GM12878 (cell line): ENCODE results near the gene GPR108. TPM values are rescaled to one million over a fixed set of nuclear protein-coding genes. Genes with fewer than 3 reads are reported as not detected.

Experiments
- ATF7 ChIP-seq: fragments of 450-650 bp; IDR thresholded peaks from 2 replicates; pipeline ENCODE4 v1.6.1; 2016; ENCODE audit warnings: low read depth, mild to moderate bottlenecking
- BHLHE40 ChIP-seq, 2 experiments: fragments of 450-650 bp in 1 of 2; IDR thresholded peaks; 2 replicates each; pipeline ENCODE4 v1.6.1; 2011 to 2017; ENCODE audit warnings: low read depth in 2 of 2, borderline replicate concordance in 1 of 2, improper control_type of control experiment in 1 of 2, low read length in 1 of 2, mild to moderate bottlenecking in 1 of 2
- CBFB ChIP-seq: IDR thresholded peaks from 2 replicates; pipeline ENCODE4 v1.6.1; 2016; ENCODE audit warnings: antibody characterized with exemption, low read depth
- EGR1 ChIP-seq, 2 experiments: IDR thresholded peaks; 1 replicate in 1 of 2; 2 replicates in 1 of 2; pipeline ENCODE4 v1.6.1; 2011 to 2012; ENCODE audit warnings: low read depth in 2 of 2, low read length in 2 of 2, borderline replicate concordance in 1 of 2, mild to moderate bottlenecking in 1 of 2, moderate library complexity in 1 of 2
- GATAD2B ChIP-seq: fragments of 450-650 bp; conservative IDR thresholded peaks from 2 replicates; pipeline ENCODE4 v1.6.1; 2017; ENCODE audit warnings: low read depth, mild to moderate bottlenecking, moderate library complexity
- HDGF ChIP-seq: fragments of 450-650 bp; IDR thresholded peaks from 2 replicates; pipeline ENCODE4 v1.6.1; 2016; ENCODE audit warnings: antibody characterized with exemption
- IKZF1 ChIP-seq: fragments of 450-650 bp; conservative IDR thresholded peaks from 2 replicates; pipeline ENCODE4 v1.6.1; 2017; ENCODE audit warnings: antibody characterized with exemption, mild to moderate bottlenecking
- MEF2B ChIP-seq: fragments of 450-650 bp; IDR thresholded peaks from 2 replicates; pipeline ENCODE4 v1.6.1; 2018; ENCODE audit warnings: mild to moderate bottlenecking, moderate library complexity; ENCODE audit not compliant: partially characterized antibody, poor library complexity, severe bottlenecking
- MYC ChIP-seq: IDR thresholded peaks from 2 replicates; pipeline ENCODE4 v1.6.1; 2011; ENCODE audit warnings: mild to moderate bottlenecking, low read length, moderate library complexity, inconsistent platforms; ENCODE audit not compliant: insufficient read depth, insufficient replicate concordance, insufficient read length, severe bottlenecking
- NBN ChIP-seq: fragments of 450-650 bp; IDR thresholded peaks from 2 replicates; pipeline ENCODE4 v1.6.1; 2016
- NRF1 ChIP-seq: conservative IDR thresholded peaks from 2 replicates; pipeline ENCODE4 v1.6.1; 2011; ENCODE audit warnings: mild to moderate bottlenecking, low read depth, low read length, improper control_type of control experiment
- POLR2A ChIP-seq: IDR thresholded peaks from 2 replicates; pipeline ENCODE4 v1.6.1; 2011; ENCODE audit warnings: low read depth, mild to moderate bottlenecking, low read length
- RCOR1 ChIP-seq: conservative IDR thresholded peaks from 2 replicates; pipeline ENCODE4 v1.6.1; 2012; ENCODE audit warnings: low read depth, low read length, improper control_type of control experiment
- STAT1 ChIP-seq: fragments of 450-650 bp; conservative IDR thresholded peaks from 2 replicates; pipeline ENCODE4 v1.6.1; 2014; ENCODE audit warnings: antibody characterized with exemption, mild to moderate bottlenecking
- TBL1XR1 ChIP-seq: IDR thresholded peaks from 2 replicates; pipeline ENCODE4 v1.6.1; 2012; ENCODE audit warnings: low read depth, low read length, improper control_type of control experiment
- ZNF207 ChIP-seq: fragments of 450-650 bp; IDR thresholded peaks from 2 replicates; pipeline ENCODE4 v1.6.1; 2014; ENCODE audit warnings: antibody characterized with exemption, mild to moderate bottlenecking, borderline replicate concordance
- ZNF384 ChIP-seq: IDR thresholded peaks from 2 replicates; pipeline ENCODE4 v1.6.1; 2012; ENCODE audit warnings: low read depth, mild to moderate bottlenecking, low read length, improper control_type of control experiment, borderline replicate concordance
- polyA plus RNA-seq, 11 experiments: library from polyadenylated mRNA; depleted of rRNA in 4 of 11; unstranded in 6 of 11; stranded (reverse) in 5 of 11; fragments of >200 nt; fragmentation: Nextera tagmentation in 4 of 11; fragmentation: Illumina TruSeq in 1 of 11; extraction: Ambion mirVana in 4 of 11; extraction: Trizol in 1 of 11; gene quantifications; 1 replicate in 1 of 11; 2 replicates in 10 of 11; pipeline versions ENCODE4 v1.2.1 to v1.2.3, GENCODE V29; 2011 to 2016; ENCODE audit warnings: inconsistent platforms in 2 of 11, missing spikeins in 2 of 11, low read depth in 1 of 11
- total RNA-seq, 4 experiments: library from RNA; depleted of rRNA in 3 of 4; stranded (reverse); fragments of >200 nt in 3 of 4; fragmentation: Illumina TruSeq in 1 of 4; extraction: Trizol in 1 of 4; gene quantifications; 2 replicates each; pipeline versions ENCODE4 v1.2.1 to v1.2.3, GENCODE V29; 2013 to 2021
- TF ChIP-seq, protein P1 (sequence below): IDR thresholded peaks from 2 replicates; pipeline ENCODE4 v1.6.1; 2012; ENCODE audit warnings: improper control_type of control experiment, low read depth, low read length; ENCODE audit not compliant: insufficient replicate concordance
- TF ChIP-seq, protein P2 (sequence below): IDR thresholded peaks from 2 replicates; pipeline ENCODE4 v1.6.1; 2011; ENCODE audit warnings: borderline replicate concordance, low read depth, mild to moderate bottlenecking, moderate library complexity, low read length; ENCODE audit not compliant: insufficient read depth, poor library complexity, severe bottlenecking
- TF ChIP-seq, protein P3 (sequence below): fragments of 450-650 bp; IDR thresholded peaks from 2 replicates; pipeline ENCODE4 v1.6.1; 2017; ENCODE audit warnings: low read depth, mild to moderate bottlenecking, moderate library complexity

Gene GPR108
- total and polyA plus RNA-seq, 10 of the 15 experiments (the other 5 are each of a cell fraction or from before 2014, with no cell fraction given), result 4.4 to 87.2 (median 57.1) TPM

DNA sequence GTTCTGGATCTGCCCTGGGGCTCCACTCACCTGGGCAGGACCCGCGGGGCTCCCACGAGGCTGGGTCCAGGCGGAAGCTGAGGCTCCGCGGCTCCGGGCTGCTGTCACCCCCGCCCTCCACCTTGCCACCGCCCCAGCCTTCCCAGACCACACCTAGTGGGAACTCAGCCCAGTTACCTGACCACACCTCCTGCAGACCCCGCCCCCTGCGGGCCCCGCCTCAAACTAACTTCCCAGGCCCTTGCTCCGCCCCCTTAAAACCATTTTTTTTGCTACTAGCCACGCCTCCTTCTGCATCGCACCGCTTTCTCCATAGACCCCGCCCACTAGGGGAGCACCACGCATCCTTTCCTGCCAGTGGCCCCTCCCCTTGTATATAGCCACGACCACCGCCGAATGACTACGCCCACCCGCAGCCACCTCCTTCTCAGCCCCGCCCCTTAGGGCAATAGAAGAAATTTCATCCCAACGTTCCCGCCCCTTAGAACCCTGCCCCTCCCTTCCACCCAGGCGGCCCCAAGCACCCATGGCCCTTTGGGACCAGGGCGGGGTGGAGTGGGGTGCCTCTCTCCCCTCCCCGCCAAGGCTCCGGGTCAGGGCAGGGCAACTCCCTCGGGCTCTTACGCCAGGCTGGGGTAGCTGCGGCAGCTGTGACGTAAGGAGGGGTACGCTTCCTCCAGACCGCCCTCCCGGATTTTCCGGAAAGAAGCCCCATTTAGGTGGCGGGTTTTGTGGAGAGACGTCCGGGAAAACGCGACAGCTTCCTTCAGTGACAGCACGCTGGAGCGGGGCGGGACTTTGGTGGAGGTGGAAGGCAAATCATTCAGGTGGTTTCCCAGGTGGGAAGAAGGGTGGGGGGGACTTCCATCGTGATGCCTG lies 30.2 kb upstream of the GPR108 start, which contains the start of gene SH2D3A (continued):
- peak; percentile 100 for TF ChIP-seq HDGF
- TF ChIP-seq, protein P1, sequence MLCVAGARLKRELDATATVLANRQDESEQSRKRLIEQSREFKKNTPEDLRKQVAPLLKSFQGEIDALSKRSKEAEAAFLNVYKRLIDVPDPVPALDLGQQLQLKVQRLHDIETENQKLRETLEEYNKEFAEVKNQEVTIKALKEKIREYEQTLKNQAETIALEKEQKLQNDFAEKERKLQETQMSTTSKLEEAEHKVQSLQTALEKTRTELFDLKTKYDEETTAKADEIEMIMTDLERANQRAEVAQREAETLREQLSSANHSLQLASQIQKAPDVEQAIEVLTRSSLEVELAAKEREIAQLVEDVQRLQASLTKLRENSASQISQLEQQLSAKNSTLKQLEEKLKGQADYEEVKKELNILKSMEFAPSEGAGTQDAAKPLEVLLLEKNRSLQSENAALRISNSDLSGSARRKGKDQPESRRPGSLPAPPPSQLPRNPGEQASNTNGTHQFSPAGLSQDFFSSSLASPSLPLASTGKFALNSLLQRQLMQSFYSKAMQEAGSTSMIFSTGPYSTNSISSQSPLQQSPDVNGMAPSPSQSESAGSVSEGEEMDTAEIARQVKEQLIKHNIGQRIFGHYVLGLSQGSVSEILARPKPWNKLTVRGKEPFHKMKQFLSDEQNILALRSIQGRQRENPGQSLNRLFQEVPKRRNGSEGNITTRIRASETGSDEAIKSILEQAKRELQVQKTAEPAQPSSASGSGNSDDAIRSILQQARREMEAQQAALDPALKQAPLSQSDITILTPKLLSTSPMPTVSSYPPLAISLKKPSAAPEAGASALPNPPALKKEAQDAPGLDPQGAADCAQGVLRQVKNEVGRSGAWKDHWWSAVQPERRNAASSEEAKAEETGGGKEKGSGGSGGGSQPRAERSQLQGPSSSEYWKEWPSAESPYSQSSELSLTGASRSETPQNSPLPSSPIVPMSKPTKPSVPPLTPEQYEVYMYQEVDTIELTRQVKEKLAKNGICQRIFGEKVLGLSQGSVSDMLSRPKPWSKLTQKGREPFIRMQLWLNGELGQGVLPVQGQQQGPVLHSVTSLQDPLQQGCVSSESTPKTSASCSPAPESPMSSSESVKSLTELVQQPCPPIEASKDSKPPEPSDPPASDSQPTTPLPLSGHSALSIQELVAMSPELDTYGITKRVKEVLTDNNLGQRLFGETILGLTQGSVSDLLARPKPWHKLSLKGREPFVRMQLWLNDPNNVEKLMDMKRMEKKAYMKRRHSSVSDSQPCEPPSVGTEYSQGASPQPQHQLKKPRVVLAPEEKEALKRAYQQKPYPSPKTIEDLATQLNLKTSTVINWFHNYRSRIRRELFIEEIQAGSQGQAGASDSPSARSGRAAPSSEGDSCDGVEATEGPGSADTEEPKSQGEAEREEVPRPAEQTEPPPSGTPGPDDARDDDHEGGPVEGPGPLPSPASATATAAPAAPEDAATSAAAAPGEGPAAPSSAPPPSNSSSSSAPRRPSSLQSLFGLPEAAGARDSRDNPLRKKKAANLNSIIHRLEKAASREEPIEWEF, result no peak
- peak; percentile 70; the same call in 1 of the 2 replicates for TF ChIP-seq POLR2A
- peak; percentile 73; the same call in 1 of the 2 replicates for TF ChIP-seq ZNF207
- TF ChIP-seq ATF7, result peak; percentile 62
- peak; percentile 60 for TF ChIP-seq GATAD2B
- TF ChIP-seq BHLHE40 (IDR thresholded peaks at IDR 0.05; ENCODE audit: borderline replicate concordance in 1 of 2, low read depth in 2 of 2, low read length in 1 of 2), result peak in 1 of 2 experiments; percentile 38; a peak in 1 of 4 replicates
- 0 out of 3 replicates have a peak, but pooled peaks of 1 of the 2 experiments have one; percentile 32 for TF ChIP-seq EGR1 (IDR thresholded peaks at IDR 0.05; ENCODE audit: borderline replicate concordance in 1 of 2, low read depth in 2 of 2, low read length in 2 of 2)
- 0 out of 2 replicates have a peak, but pooled peaks have one; percentile 11 for TF ChIP-seq NRF1
- peak; percentile 57 for TF ChIP-seq MYC
- peak; percentile 47; the same call in 1 of the 2 replicates for TF ChIP-seq RCOR1
- 0 out of 2 replicates have a peak, but pooled peaks have one; percentile 30 for TF ChIP-seq STAT1
- peak; percentile 71; the same call in 1 of the 2 replicates for TF ChIP-seq NBN
- TF ChIP-seq ZNF384, result peak; percentile 95
- no peak for TF ChIP-seq CBFB
- TF ChIP-seq MEF2B, result peak; percentile 84
- TF ChIP-seq, protein P2, sequence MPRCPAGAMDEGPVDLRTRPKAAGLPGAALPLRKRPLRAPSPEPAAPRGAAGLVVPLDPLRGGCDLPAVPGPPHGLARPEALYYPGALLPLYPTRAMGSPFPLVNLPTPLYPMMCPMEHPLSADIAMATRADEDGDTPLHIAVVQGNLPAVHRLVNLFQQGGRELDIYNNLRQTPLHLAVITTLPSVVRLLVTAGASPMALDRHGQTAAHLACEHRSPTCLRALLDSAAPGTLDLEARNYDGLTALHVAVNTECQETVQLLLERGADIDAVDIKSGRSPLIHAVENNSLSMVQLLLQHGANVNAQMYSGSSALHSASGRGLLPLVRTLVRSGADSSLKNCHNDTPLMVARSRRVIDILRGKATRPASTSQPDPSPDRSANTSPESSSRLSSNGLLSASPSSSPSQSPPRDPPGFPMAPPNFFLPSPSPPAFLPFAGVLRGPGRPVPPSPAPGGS, result no peak
- TF ChIP-seq, protein P3, sequence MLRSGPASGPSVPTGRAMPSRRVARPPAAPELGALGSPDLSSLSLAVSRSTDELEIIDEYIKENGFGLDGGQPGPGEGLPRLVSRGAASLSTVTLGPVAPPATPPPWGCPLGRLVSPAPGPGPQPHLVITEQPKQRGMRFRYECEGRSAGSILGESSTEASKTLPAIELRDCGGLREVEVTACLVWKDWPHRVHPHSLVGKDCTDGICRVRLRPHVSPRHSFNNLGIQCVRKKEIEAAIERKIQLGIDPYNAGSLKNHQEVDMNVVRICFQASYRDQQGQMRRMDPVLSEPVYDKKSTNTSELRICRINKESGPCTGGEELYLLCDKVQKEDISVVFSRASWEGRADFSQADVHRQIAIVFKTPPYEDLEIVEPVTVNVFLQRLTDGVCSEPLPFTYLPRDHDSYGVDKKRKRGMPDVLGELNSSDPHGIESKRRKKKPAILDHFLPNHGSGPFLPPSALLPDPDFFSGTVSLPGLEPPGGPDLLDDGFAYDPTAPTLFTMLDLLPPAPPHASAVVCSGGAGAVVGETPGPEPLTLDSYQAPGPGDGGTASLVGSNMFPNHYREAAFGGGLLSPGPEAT, result peak; percentile 59
- peak; percentile 70 for TF ChIP-seq IKZF1
- peak; percentile 78 for TF ChIP-seq TBL1XR1
